GM12891 (cell line): Measurements from ENCODE around the gene SMIM17.
"Not testable (repeated sequence)": the region's sequence is repeated elsewhere in the genome, so short reads cannot be mapped to it uniquely, and the experiment has no call there.

Experiments
- DNase-seq: peaks from one replicate; pipeline ENCODE4 v3.0.0; 2011; ENCODE audit warnings: low spot score; ENCODE audit not compliant: insufficient read length
- FAIRE-seq: peaks from 2 replicates; lab custom pipeline; 2011; peaks lifted over from hg19 to GRCh38; lab: Jason Lieb, UNC
- PAX5 ChIP-seq: IDR thresholded peaks from 2 replicates; pipeline ENCODE4 v1.6.1; 2011; ENCODE audit warnings: low read length, moderate library complexity, mild to moderate bottlenecking; ENCODE audit not compliant: insufficient read depth, severe bottlenecking
- POLR2A ChIP-seq: IDR thresholded peaks from 2 replicates; pipeline ENCODE4 v1.6.1; 2011; ENCODE audit warnings: low read depth, low read length, control low read depth
- POLR2AphosphoS5 ChIP-seq: IDR thresholded peaks from 2 replicates; pipeline ENCODE4 v1.6.1; 2011; ENCODE audit warnings: low read depth, low read length, control low read depth
- POU2F2 ChIP-seq: IDR thresholded peaks from 2 replicates; pipeline ENCODE4 v1.6.1; 2011; ENCODE audit warnings: low read depth, mild to moderate bottlenecking, control low read depth, low read length, moderate library complexity
- SPI1 ChIP-seq: IDR thresholded peaks from 2 replicates; pipeline ENCODE4 v1.6.1; 2011; ENCODE audit warnings: low read depth, low read length, control low read depth
- TAF1 ChIP-seq: IDR thresholded peaks from 2 replicates; pipeline ENCODE4 v1.6.1; 2011; ENCODE audit warnings: low read depth, low read length, control low read depth

SMIM17 gene

GRCh38 chr19:56670961-56671612, 28.1 kb downstream of the SMIM17 start:
- TF ChIP-seq POLR2AphosphoS5 (no peak), POLR2A (no peak), TAF1 (no peak), SPI1 (no peak), POU2F2 (no peak), PAX5 (no peak)
- no peak for DNase-seq
- FAIRE-seq = no peak

- DNase-seq (peak; percentile 39), FAIRE-seq (no peak)
Observed at GRCh38 chr19:56671613-56671994, 28.6 kb downstream of the SMIM17 start, which contains the start of gene ZNF835. ZNF835 (minus strand) TSS chr19:56671757; CDS start chr19:56665198, 6,559 bp downstream.

GRCh38 chr19:56672610-56673009, 29.7 kb downstream of the SMIM17 start:
- FAIRE-seq, DNase-seq: not testable (repeated sequence)

More at GRCh38 chr19:56671613-56671994, 28.6 kb downstream of the SMIM17 start, which contains the start of gene ZNF835:
- TF ChIP-seq SPI1 = no peak
- no peak for TF ChIP-seq POLR2AphosphoS5
- TF ChIP-seq TAF1 = no peak
- TF ChIP-seq POLR2A = no peak
- no peak for TF ChIP-seq PAX5

- DNase-seq (no peak), FAIRE-seq (no peak)
Observed at GRCh38 chr19:56678205-56678604, 35.2 kb downstream of the SMIM17 start.

GRCh38 chr19:56681702-56682101, 38.7 kb downstream of the SMIM17 start:
- FAIRE-seq = no peak
- no peak for DNase-seq
- TF ChIP-seq POLR2A (no peak), POU2F2 (no peak), TAF1 (no peak), SPI1 (no peak), PAX5 (no peak), POLR2AphosphoS5 (no peak)

More at GRCh38 chr19:56678205-56678604, 35.2 kb downstream of the SMIM17 start:
- no peak for TF ChIP-seq PAX5
- TF ChIP-seq POLR2A = no peak
- no peak for TF ChIP-seq POU2F2

GRCh38 chr19:56683116-56683515, 40.2 kb downstream of the SMIM17 start:
- no peak for FAIRE-seq
- TF ChIP-seq POLR2A (no peak), TAF1 (no peak), POLR2AphosphoS5 (no peak), POU2F2 (no peak), SPI1 (no peak), PAX5 (no peak)
- no peak for DNase-seq

- no peak for FAIRE-seq
- TF ChIP-seq POLR2A = no peak
- no peak for TF ChIP-seq TAF1
- TF ChIP-seq SPI1 = no peak
- TF ChIP-seq POLR2AphosphoS5 = no peak
- no peak for TF ChIP-seq PAX5
- TF ChIP-seq POU2F2 = no peak
Observed at GRCh38 chr19:56687031-56687430, 44.1 kb downstream of the SMIM17 start.

GRCh38 chr19:56689198-56689597, 46.2 kb downstream of the SMIM17 start:
- no peak for TF ChIP-seq POLR2A
- no peak for TF ChIP-seq SPI1
- TF ChIP-seq TAF1 = no peak
- TF ChIP-seq POU2F2 = no peak
- TF ChIP-seq POLR2AphosphoS5 = no peak
- no peak for TF ChIP-seq PAX5
- DNase-seq = no peak
- FAIRE-seq = no peak

More at GRCh38 chr19:56687031-56687430, 44.1 kb downstream of the SMIM17 start:
- DNase-seq = no peak

GRCh38 chr19:56690670-56691069, 47.7 kb downstream of the SMIM17 start:
- TF ChIP-seq PAX5 = no peak
- no peak for TF ChIP-seq POLR2A
- no peak for TF ChIP-seq POU2F2
- TF ChIP-seq SPI1 = no peak
- no peak for TF ChIP-seq TAF1
- no peak for TF ChIP-seq POLR2AphosphoS5
- no peak for FAIRE-seq
- no peak for DNase-seq

- FAIRE-seq (no peak), DNase-seq (no peak)
- TF ChIP-seq TAF1 = no peak
- TF ChIP-seq POU2F2 = no peak
- TF ChIP-seq SPI1 = no peak
- TF ChIP-seq POLR2AphosphoS5 = no peak
- no peak for TF ChIP-seq POLR2A
- no peak for TF ChIP-seq PAX5
Observed at GRCh38 chr19:56692206-56692895, 49.4 kb downstream of the SMIM17 start.
